ENCODE data around the gene ATP2C2. TPM values are rescaled to one million over a fixed set of nuclear protein-coding genes. Genes with fewer than 3 reads are reported as not detected.

Gene ATP2C2
- total and polyA plus RNA-seq, 8 donors = 11.2 to 52.8 (median 22.2) TPM

GRCh38 chr16:84481051-84481735, 112.9 kb downstream of the ATP2C2 start:
- intact Hi-C loops (cut with DNase I) = loop anchor here in 1 of 2 donors (10.0 kb wide), 1 partner anchor 206 kb away; no protein-coding TSS in a partner anchor
- no peak for ATAC-seq
- H3K27me3 ChIP-seq = no peaks in the 10 kb centered on the region
- H3K4me3 ChIP-seq = no peak overlapping the region
- H3K36me3 ChIP-seq = peaks cover 0 to 63% of the 10 kb centered on the region in 2 donors
- no peak for TF ChIP-seq CTCF (IDR thresholded peaks at IDR 0.05)
- DNase-seq = no peak
- no peaks in the 10 kb centered on the region for H3K4me1 ChIP-seq
- no peaks in the 10 kb centered on the region for H3K9me3 ChIP-seq
- no peak overlapping the region for H3K27ac ChIP-seq

GRCh38 chr16:84482001-84482891, 113.9 kb downstream of the ATP2C2 start:
- Histone ChIP-seq H3K4me3 (no peak overlapping the region), H3K36me3 (peaks cover 0 to 74% of the 10 kb centered on the region in 2 donors), H3K27ac (no peak overlapping the region), H3K9me3 (no peaks in the 10 kb centered on the region), H3K27me3 (no peaks in the 10 kb centered on the region), H3K4me1 (no peaks in the 10 kb centered on the region)
- peak in 1 of 4 donors; percentile 16 for DNase-seq
- no peak for TF ChIP-seq CTCF (IDR thresholded peaks at IDR 0.05)
- no peak for ATAC-seq
- intact Hi-C loops (cut with DNase I) = loop anchor here in 1 of 2 donors (10.0 kb wide), 1 partner anchor 207 kb away; no protein-coding TSS in a partner anchor

GRCh38 chr16:84482951-84483881, 114.9 kb downstream of the ATP2C2 start:
- Histone ChIP-seq H3K27me3 (no peaks in the 10 kb centered on the region), H3K4me1 (no peaks in the 10 kb centered on the region), H3K9me3 (no peaks in the 10 kb centered on the region), H3K36me3 (peaks cover 0 to 77% of the 10 kb centered on the region in 2 donors), H3K27ac (no peak overlapping the region), H3K4me3 (no peak overlapping the region)
- DNase-seq (no peak), ATAC-seq (no peak)
- intact Hi-C loops (cut with DNase I) = loop anchor here in 1 of 2 donors (10.0 kb wide), 1 partner anchor 208 kb away; no protein-coding TSS in a partner anchor
- TF ChIP-seq CTCF (IDR thresholded peaks at IDR 0.05) = no peak

GRCh38 chr16:84483882-84484565, 115.7 kb downstream of the ATP2C2 start:
- Histone ChIP-seq H3K36me3 (peaks cover 0 to 73% of the 10 kb centered on the region in 2 donors), H3K4me3 (no peak overlapping the region), H3K27me3 (no peaks in the 10 kb centered on the region), H3K4me1 (no peaks in the 10 kb centered on the region), H3K9me3 (no peaks in the 10 kb centered on the region), H3K27ac (no peak overlapping the region)
- intact Hi-C loops (cut with DNase I) = loop anchor here in 1 of 2 donors (10.0 kb wide), 1 partner anchor 209 kb away; no protein-coding TSS in a partner anchor
- no peak for TF ChIP-seq CTCF (IDR thresholded peaks at IDR 0.05)
- no peak for DNase-seq
- ATAC-seq = no peak
